KMS-11 (cell line): Measurements from ENCODE around the gene CYP4Z1.

ENCODE experiments used
- H2AFZ ChIP-seq: fragments of 200-600 bp; sonication (generic); 2 replicates; pipeline ENCODE4 v1.6.1; 2016; ENCODE audit warnings: antibody characterized with exemption, mixed run types, low read depth
- H3K27ac ChIP-seq: fragments of 200-600 bp; sonication (generic); 2 replicates; pipeline ENCODE4 v1.6.1; 2016; ENCODE audit warnings: mild to moderate bottlenecking, mixed run types
- H3K27me3 ChIP-seq: fragments of 200-600 bp; sonication (generic); 2 replicates; pipeline ENCODE4 v1.6.1; 2017; ENCODE audit warnings: mild to moderate bottlenecking, low read depth, mixed run types, moderate library complexity; ENCODE audit not compliant: insufficient read depth
- H3K36me3 ChIP-seq: fragments of 200-600 bp; sonication (generic); 2 replicates; pipeline ENCODE4 v1.6.1; 2017; ENCODE audit warnings: mild to moderate bottlenecking, mixed run types; ENCODE audit not compliant: insufficient read depth
- H3K4me1 ChIP-seq: fragments of 200-600 bp; sonication (generic); 2 replicates; pipeline ENCODE4 v1.6.1; 2016; ENCODE audit warnings: mild to moderate bottlenecking, low read depth, mixed run types; ENCODE audit not compliant: poor library complexity, severe bottlenecking
- H3K4me2 ChIP-seq: fragments of 200-600 bp; sonication (generic); 2 replicates; pipeline ENCODE4 v1.7.0; 2016; ENCODE audit warnings: mild to moderate bottlenecking, mixed run types
- H3K4me3 ChIP-seq: fragments of 200-600 bp; sonication (generic); IDR thresholded peaks from 2 replicates; pipeline ENCODE4 v1.6.1; 2017; ENCODE audit warnings: low read depth, low read length, mixed read lengths; ENCODE audit not compliant: insufficient read depth
- H3K79me2 ChIP-seq: fragments of 200-600 bp; sonication (generic); 2 replicates; pipeline ENCODE4 v1.6.1; 2016; ENCODE audit warnings: low read depth, mixed run types; ENCODE audit not compliant: insufficient read depth
- H3K9ac ChIP-seq: fragments of 200-600 bp; sonication (generic); 2 replicates; pipeline ENCODE4 v1.6.1; 2016; ENCODE audit warnings: mild to moderate bottlenecking, mixed run types
- H4K20me1 ChIP-seq: fragments of 200-600 bp; sonication (generic); 2 replicates; pipeline ENCODE4 v1.6.1; 2016; ENCODE audit warnings: mild to moderate bottlenecking, mixed run types; ENCODE audit not compliant: insufficient read depth
- CTCF ChIP-seq: fragments of 200-600 bp; sonication (generic); conservative IDR thresholded peaks from 2 replicates; pipeline ENCODE4 v1.6.1; 2017; ENCODE audit warnings: low read depth, mild to moderate bottlenecking, antibody characterized with exemption, low read length, moderate library complexity, mixed read lengths

Gene CYP4Z1

GRCh38 chr1:47161298-47162040 is 94.4 kb downstream of the CYP4Z1 start:
- H3K36me3 ChIP-seq = no peaks in the 10 kb centered on the region
- no peak overlapping the region for H3K4me3 ChIP-seq
- H3K27ac ChIP-seq = no peak overlapping the region
- no peaks in the 10 kb centered on the region for H4K20me1 ChIP-seq
- TF ChIP-seq CTCF = no peak
- H3K79me2 ChIP-seq = no peaks in the 10 kb centered on the region
- no peak overlapping the region for H2AFZ ChIP-seq
- H3K9ac ChIP-seq = no peak overlapping the region
- no peak overlapping the region for H3K4me2 ChIP-seq
- no peaks in the 10 kb centered on the region for H3K4me1 ChIP-seq
- no peaks in the 10 kb centered on the region for H3K27me3 ChIP-seq

- H3K9ac ChIP-seq = no peak overlapping the region
- no peaks in the 10 kb centered on the region for H3K27me3 ChIP-seq
- no peak overlapping the region for H2AFZ ChIP-seq
- no peak for TF ChIP-seq CTCF
- H3K36me3 ChIP-seq = no peaks in the 10 kb centered on the region
- no peak overlapping the region for H3K4me3 ChIP-seq
- H3K4me2 ChIP-seq = no peak overlapping the region
- H3K4me1 ChIP-seq = no peaks in the 10 kb centered on the region
- H3K27ac ChIP-seq = no peak overlapping the region
- no peaks in the 10 kb centered on the region for H3K79me2 ChIP-seq
- H4K20me1 ChIP-seq = no peaks in the 10 kb centered on the region
Observed at GRCh38 chr1:47164552-47164951, 97.5 kb downstream of the CYP4Z1 start.
